H1 (cell line): ENCODE measurements around the gene INPP4B. TPM values are rescaled to one million over a fixed set of nuclear protein-coding genes. Genes with fewer than 3 reads are reported as not detected.

Experiments
- E2F6 ChIP-seq: IDR thresholded peaks from 2 replicates; pipeline ENCODE4 v1.6.1; 2012; ENCODE audit warnings: inconsistent platforms
- PHF8 ChIP-seq: fragments of 200-600 bp; sonication (generic); conservative IDR thresholded peaks from 2 replicates; pipeline ENCODE4 v1.7.1; 2012; ENCODE audit warnings: low read depth, mild to moderate bottlenecking, inconsistent platforms, low read length, moderate library complexity
- RBBP5 ChIP-seq: IDR thresholded peaks from 2 replicates; pipeline ENCODE4 v1.7.1; 2012; ENCODE audit warnings: low read depth, mild to moderate bottlenecking, inconsistent platforms, low read length, moderate library complexity, borderline replicate concordance
- polyA plus RNA-seq, 7 experiments: library from polyadenylated mRNA; depleted of rRNA in 3 of 7; stranded (reverse) in 5 of 7; unstranded in 2 of 7; fragments of >200 nt in 5 of 7; fragments of 200-250 nt in 2 of 7; gene quantifications; 1 replicate in 5 of 7; 2 replicates in 1 of 7; 4 replicates in 1 of 7; pipeline versions ENCODE4 v1.2.1 to v1.2.3, GENCODE V29; 2011 to 2013; ENCODE audit warnings: missing spikeins in 2 of 7, mixed read lengths in 2 of 7
- total RNA-seq: library from RNA; stranded (reverse); fragmentation: NEBNext Ultra II Directional; extraction: Animal tissue kit (Norgen Biotek cat#: 25700); gene quantifications from 2 replicates; pipeline ENCODE4 v1.2.1, GENCODE V29; 2021

Gene INPP4B
- total and polyA plus RNA-seq, 2 of the 8 experiments (the other 6 are each of a cell fraction or from before 2014, with no cell fraction given) = 0.11 to 0.54 TPM

GRCh38 chr4:142700531-142700930 lies 145.6 kb downstream of the INPP4B start (continued):
- no peak for TF ChIP-seq PHF8
- no peak for TF ChIP-seq E2F6
- no peak for TF ChIP-seq RBBP5
